Measurements from ENCODE around the gene PKNOX2. TPM values are rescaled to one million over a fixed set of nuclear protein-coding genes. Genes with fewer than 3 reads are reported as not detected.

Gene PKNOX2
- total RNA-seq, 1 donor from 2014 or later, result 12.1 TPM

- intact Hi-C loops (cut with DNase I), result loop anchor here (5.0 kb wide), 1 partner anchor 736 kb away; no protein-coding TSS in a partner anchor
- Histone ChIP-seq H3K9me3 (no peaks in the 10 kb centered on the region), H3K4me3 (peak overlapping the region in 1 of 2 donors; percentile 30), H3K27ac (peak overlapping the region; percentile 62 to 68), H3K36me3 (no peaks in the 10 kb centered on the region), H3K27me3 (no peaks in the 10 kb centered on the region), H3K4me1 (peaks cover 4 to 32% of the 10 kb centered on the region in 2 donors)
- peak; percentile 84 to 93 for DNase-seq (ENCODE audit: low spot score in 2 of 2)
- no peak for TF ChIP-seq CTCF (IDR thresholded peaks at IDR 0.05)
Observed at GRCh38 chr11:125376117-125376516, 211.6 kb downstream of the PKNOX2 start.

GRCh38 chr11:125376856-125377255 lies 212.3 kb downstream of the PKNOX2 start:
- Histone ChIP-seq H3K9me3 (no peaks in the 10 kb centered on the region), H3K27me3 (no peaks in the 10 kb centered on the region), H3K36me3 (no peaks in the 10 kb centered on the region), H3K4me3 (peak overlapping the region in 1 of 2 donors; percentile 30), H3K4me1 (peaks cover 4 to 32% of the 10 kb centered on the region in 2 donors), H3K27ac (peak overlapping the region; percentile 55 to 68)
- peak in 1 of 2 donors; percentile 73 for DNase-seq (ENCODE audit: low spot score in 2 of 2)
- intact Hi-C loops (cut with DNase I), result loop anchor here (5.0 kb wide), 1 partner anchor 735 kb away; no protein-coding TSS in a partner anchor
- TF ChIP-seq CTCF (IDR thresholded peaks at IDR 0.05), result no peak

DNA sequence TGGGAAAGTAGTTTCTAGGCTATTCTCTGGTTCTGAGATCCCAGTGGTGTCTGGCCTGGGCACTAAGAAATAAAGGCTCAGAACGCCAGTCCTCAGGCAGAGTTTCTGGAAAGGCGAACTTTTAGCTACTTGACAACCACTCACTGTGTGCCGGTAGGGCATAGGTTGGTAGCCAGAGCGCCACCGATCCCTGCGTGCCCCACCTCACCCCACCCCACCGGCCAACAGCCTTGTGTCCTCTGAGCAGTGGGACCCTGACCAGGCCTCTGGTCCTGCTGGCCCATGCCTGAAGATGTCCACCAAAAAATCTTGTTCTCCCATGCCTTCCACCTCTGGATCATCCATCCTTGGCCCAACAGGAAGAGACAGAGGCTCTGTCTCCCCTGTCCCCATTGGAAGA lies 213.5 kb downstream of the PKNOX2 start:
- H3K4me3 ChIP-seq, result no peak overlapping the region
- no peaks in the 10 kb centered on the region for H3K36me3 ChIP-seq
- peaks cover 4 to 32% of the 10 kb centered on the region in 2 donors for H3K4me1 ChIP-seq
- peak overlapping the region in 1 of 2 donors; percentile 24 for H3K27ac ChIP-seq
- intact Hi-C loops (cut with DNase I), result loop anchor here (5.0 kb wide), 1 partner anchor 734 kb away; no protein-coding TSS in a partner anchor
- no peak for DNase-seq (ENCODE audit: low spot score in 2 of 2)
- no peaks in the 10 kb centered on the region for H3K9me3 ChIP-seq
- TF ChIP-seq CTCF (IDR thresholded peaks at IDR 0.05), result no peak
- no peaks in the 10 kb centered on the region for H3K27me3 ChIP-seq

- H3K36me3 ChIP-seq, result no peaks in the 10 kb centered on the region
Observed at GRCh38 chr11:125378571-125378970, 214.0 kb downstream of the PKNOX2 start.

GRCh38 chr11:125379565-125379964 lies 215.0 kb downstream of the PKNOX2 start:
- Histone ChIP-seq H3K9me3 (no peaks in the 10 kb centered on the region), H3K4me3 (no peak overlapping the region), H3K4me1 (peaks cover 4 to 21% of the 10 kb centered on the region in 2 donors), H3K27ac (no peak overlapping the region), H3K36me3 (no peaks in the 10 kb centered on the region), H3K27me3 (no peaks in the 10 kb centered on the region)
- no peak for DNase-seq (ENCODE audit: low spot score in 2 of 2)
- intact Hi-C loops (cut with DNase I), result loop anchor here (5.0 kb wide), 1 partner anchor 733 kb away; no protein-coding TSS in a partner anchor
- no peak for TF ChIP-seq CTCF (IDR thresholded peaks at IDR 0.05)

More at GRCh38 chr11:125378571-125378970, 214.0 kb downstream of the PKNOX2 start:
- no peak for DNase-seq (ENCODE audit: low spot score in 2 of 2)
- peaks cover 4 to 31% of the 10 kb centered on the region in 2 donors for H3K4me1 ChIP-seq
- TF ChIP-seq CTCF (IDR thresholded peaks at IDR 0.05), result no peak
- no peaks in the 10 kb centered on the region for H3K9me3 ChIP-seq
- no peak overlapping the region for H3K4me3 ChIP-seq
- no peaks in the 10 kb centered on the region for H3K27me3 ChIP-seq
- intact Hi-C loops (cut with DNase I), result loop anchor here (5.0 kb wide), 1 partner anchor 734 kb away; no protein-coding TSS in a partner anchor
- peak overlapping the region in 1 of 2 donors; percentile 24 for H3K27ac ChIP-seq

Data from ascending aorta (tissue), 2 donors.